ENCODE measurements around the gene UBL3. TPM values are rescaled to one million over a fixed set of nuclear protein-coding genes. Genes with fewer than 3 reads are reported as not detected.

UBL3 gene
- total and polyA plus RNA-seq, 4 donors, result 14.8 to 29.4 (median 22.4) TPM

- ATAC-seq (ENCODE audit: low FRiP score) (no peak), DNase-seq (no peak)
- Histone ChIP-seq H3K4me1 (ENCODE audit: control insufficient read depth in 1 of 2, insufficient read depth in 2 of 2, low read length in 2 of 2) (no peaks in the 10 kb centered on the region), H3K27ac (ENCODE audit: low read depth in 1 of 2, low read length in 2 of 2) (no peak overlapping the region), H3K36me3 (ENCODE audit: control insufficient read depth in 1 of 2, insufficient read depth in 2 of 2, low read length in 1 of 2) (no peaks in the 10 kb centered on the region), H3K27me3 (ENCODE audit: control insufficient read depth in 1 of 2, insufficient read depth in 2 of 2, low read length in 1 of 2) (no peaks in the 10 kb centered on the region), H3K4me3 (ENCODE audit: low read length in 2 of 2) (no peak overlapping the region), H3K9me3 (ENCODE audit: control insufficient read depth, low read length) (no peaks in the 10 kb centered on the region)
- WGBS, 2 donors, result 91 to 93% methylated on average over 6 of the region's 6 CpGs
- intact Hi-C loops (cut with DNase I), result no loop called here
These were observed 49.7 kb downstream of the UBL3 start for GRCh38 chr13:29800687-29801086.

GRCh38 chr13:29799041-29799440 lies 51.4 kb downstream of the UBL3 start:
- no peak overlapping the region for H3K27ac ChIP-seq (ENCODE audit: low read depth in 1 of 2, low read length in 2 of 2)
- H3K36me3 ChIP-seq (ENCODE audit: control insufficient read depth in 1 of 2, insufficient read depth in 2 of 2, low read length in 1 of 2), result no peaks in the 10 kb centered on the region
- ATAC-seq (ENCODE audit: low FRiP score) (no peak), DNase-seq (no peak)
- H3K9me3 ChIP-seq (ENCODE audit: control insufficient read depth, low read length), result no peaks in the 10 kb centered on the region
- no peaks in the 10 kb centered on the region for H3K4me1 ChIP-seq (ENCODE audit: control insufficient read depth in 1 of 2, insufficient read depth in 2 of 2, low read length in 2 of 2)
- H3K4me3 ChIP-seq (ENCODE audit: low read length in 2 of 2), result no peak overlapping the region
- H3K27me3 ChIP-seq (ENCODE audit: control insufficient read depth in 1 of 2, insufficient read depth in 2 of 2, low read length in 1 of 2), result no peaks in the 10 kb centered on the region
- 85 to 86% methylated on average over 2 of the region's 2 CpGs for WGBS, 2 donors
- intact Hi-C loops (cut with DNase I), result no loop called here

DNA sequence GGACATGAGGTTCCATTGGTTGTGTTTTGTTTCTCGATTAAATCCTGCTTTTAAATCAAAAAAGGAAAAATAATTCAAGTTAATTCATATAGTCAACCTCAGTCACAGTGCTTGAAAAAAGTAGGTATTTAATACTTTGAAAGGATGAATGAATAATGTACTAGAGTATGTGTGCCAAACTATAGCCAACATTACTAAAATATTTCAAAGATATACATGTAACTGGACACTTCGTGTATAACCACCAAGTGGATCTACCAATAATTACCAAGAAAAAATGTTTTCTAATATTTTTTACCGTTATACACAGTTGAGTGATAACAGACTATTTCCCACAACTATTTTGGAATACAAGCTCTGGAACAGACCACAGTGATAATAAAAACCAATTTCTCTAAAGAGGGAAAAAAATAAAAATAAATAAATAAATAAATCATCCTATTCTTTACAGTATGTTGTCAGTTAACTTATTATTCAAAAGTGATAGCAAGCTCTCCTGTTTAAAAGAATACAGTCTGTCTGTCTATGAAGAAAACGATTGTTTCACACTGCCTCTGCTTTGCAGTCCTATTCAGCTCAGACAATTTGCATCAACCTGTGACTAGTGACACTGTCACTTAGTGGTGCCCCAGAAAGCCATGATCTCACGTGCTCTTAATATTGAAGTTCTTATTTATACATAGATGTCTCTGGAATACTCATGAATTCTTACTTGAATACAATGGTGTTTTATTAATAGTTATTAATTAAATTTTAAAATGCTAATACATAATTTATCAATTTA lies 58.2 kb downstream of the UBL3 start:
- Histone ChIP-seq H3K36me3 (ENCODE audit: control insufficient read depth in 1 of 2, insufficient read depth in 2 of 2, low read length in 1 of 2) (no peaks in the 10 kb centered on the region), H3K4me1 (ENCODE audit: control insufficient read depth in 1 of 2, insufficient read depth in 2 of 2, low read length in 2 of 2) (no peaks in the 10 kb centered on the region), H3K27me3 (ENCODE audit: control insufficient read depth in 1 of 2, insufficient read depth in 2 of 2, low read length in 1 of 2) (no peaks in the 10 kb centered on the region), H3K27ac (ENCODE audit: low read depth in 1 of 2, low read length in 2 of 2) (no peak overlapping the region), H3K4me3 (ENCODE audit: low read length in 2 of 2) (no peak overlapping the region), H3K9me3 (ENCODE audit: control insufficient read depth, low read length) (no peaks in the 10 kb centered on the region)
- ATAC-seq (ENCODE audit: low FRiP score) (no peak), DNase-seq (no peak)
- WGBS, 2 donors, result 87 to 94% methylated on average over 5 of the region's 5 CpGs
- intact Hi-C loops (cut with DNase I), result no loop called here

DNA sequence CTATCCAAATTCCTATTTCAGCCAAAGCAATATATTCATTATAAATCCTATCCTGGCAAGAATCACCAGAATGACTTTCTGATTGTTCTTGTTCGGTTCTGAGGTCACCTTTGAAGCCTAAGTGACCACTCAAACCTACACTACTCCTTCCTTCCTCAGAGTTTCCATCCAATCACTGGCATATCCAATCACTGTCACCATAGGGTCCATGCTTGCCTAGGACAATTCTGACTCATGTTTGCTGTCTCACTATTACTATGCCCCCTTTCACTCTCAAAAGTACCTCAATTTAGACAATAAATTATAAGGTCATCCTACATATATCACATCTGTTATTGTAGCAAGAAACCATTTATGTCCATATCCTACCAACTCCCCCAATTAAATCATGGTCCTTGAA lies 58.9 kb downstream of the UBL3 start:
- DNase-seq (no peak), ATAC-seq (ENCODE audit: low FRiP score) (no peak)
- intact Hi-C loops (cut with DNase I), result no loop called here
- 92 to 100% methylated on average over 1 of the region's 1 CpG for WGBS, 2 donors
- no peaks in the 10 kb centered on the region for H3K9me3 ChIP-seq (ENCODE audit: control insufficient read depth, low read length)
- no peak overlapping the region for H3K27ac ChIP-seq (ENCODE audit: low read depth in 1 of 2, low read length in 2 of 2)
- no peak overlapping the region for H3K4me3 ChIP-seq (ENCODE audit: low read length in 2 of 2)
- no peaks in the 10 kb centered on the region for H3K36me3 ChIP-seq (ENCODE audit: control insufficient read depth in 1 of 2, insufficient read depth in 2 of 2, low read length in 1 of 2)
- H3K4me1 ChIP-seq (ENCODE audit: control insufficient read depth in 1 of 2, insufficient read depth in 2 of 2, low read length in 2 of 2), result no peaks in the 10 kb centered on the region
- no peaks in the 10 kb centered on the region for H3K27me3 ChIP-seq (ENCODE audit: control insufficient read depth in 1 of 2, insufficient read depth in 2 of 2, low read length in 1 of 2)

GRCh38 chr13:29786698-29787097 lies 63.7 kb downstream of the UBL3 start:
- WGBS, 2 donors, result 98 to 99% methylated on average over 1 of the region's 1 CpG
- no peak for ATAC-seq (ENCODE audit: low FRiP score)

DNA sequence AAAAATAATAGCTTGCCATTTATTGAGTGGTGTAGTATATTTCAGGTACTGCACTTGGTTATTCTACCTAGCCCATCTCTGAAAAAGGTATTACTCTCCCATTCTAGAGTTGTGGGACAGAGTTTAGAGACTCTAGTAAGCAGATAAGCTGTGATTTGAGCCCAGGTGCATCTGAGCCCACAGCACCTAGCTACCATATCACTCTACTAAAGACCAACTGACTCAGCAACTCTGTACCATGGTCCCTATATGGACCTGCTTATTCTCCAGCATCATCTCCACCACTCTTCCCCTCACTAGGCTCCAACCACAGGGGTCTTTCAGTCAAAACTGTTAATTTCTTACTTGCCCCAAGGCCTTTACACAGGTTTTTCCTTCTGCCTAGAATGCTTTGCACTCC lies 64.4 kb downstream of the UBL3 start:
- H3K4me3 ChIP-seq (ENCODE audit: low read length in 2 of 2), result no peak overlapping the region
- intact Hi-C loops (cut with DNase I), result no loop called here
- no peaks in the 10 kb centered on the region for H3K27me3 ChIP-seq (ENCODE audit: control insufficient read depth in 1 of 2, insufficient read depth in 2 of 2, low read length in 1 of 2)
- H3K4me1 ChIP-seq (ENCODE audit: control insufficient read depth in 1 of 2, insufficient read depth in 2 of 2, low read length in 2 of 2), result no peaks in the 10 kb centered on the region
- no peak for ATAC-seq (ENCODE audit: low FRiP score)
- DNase-seq, result no peak
- no peak overlapping the region for H3K27ac ChIP-seq (ENCODE audit: low read depth in 1 of 2, low read length in 2 of 2)
- H3K36me3 ChIP-seq (ENCODE audit: control insufficient read depth in 1 of 2, insufficient read depth in 2 of 2, low read length in 1 of 2), result no peaks in the 10 kb centered on the region
- H3K9me3 ChIP-seq (ENCODE audit: control insufficient read depth, low read length), result no peaks in the 10 kb centered on the region

More at GRCh38 chr13:29786698-29787097, 63.7 kb downstream of the UBL3 start:
- no peaks in the 10 kb centered on the region for H3K4me1 ChIP-seq (ENCODE audit: control insufficient read depth in 1 of 2, insufficient read depth in 2 of 2, low read length in 2 of 2)
- H3K27me3 ChIP-seq (ENCODE audit: control insufficient read depth in 1 of 2, insufficient read depth in 2 of 2, low read length in 1 of 2), result no peaks in the 10 kb centered on the region
- no peak overlapping the region for H3K4me3 ChIP-seq (ENCODE audit: low read length in 2 of 2)
- no peaks in the 10 kb centered on the region for H3K9me3 ChIP-seq (ENCODE audit: control insufficient read depth, low read length)
- intact Hi-C loops (cut with DNase I), result no loop called here
- no peaks in the 10 kb centered on the region for H3K36me3 ChIP-seq (ENCODE audit: control insufficient read depth in 1 of 2, insufficient read depth in 2 of 2, low read length in 1 of 2)
- no peak overlapping the region for H3K27ac ChIP-seq (ENCODE audit: low read depth in 1 of 2, low read length in 2 of 2)
- no peak for DNase-seq

- Histone ChIP-seq H3K4me3 (ENCODE audit: low read length in 2 of 2) (no peak overlapping the region), H3K36me3 (ENCODE audit: control insufficient read depth in 1 of 2, insufficient read depth in 2 of 2, low read length in 1 of 2) (no peaks in the 10 kb centered on the region), H3K4me1 (ENCODE audit: control insufficient read depth in 1 of 2, insufficient read depth in 2 of 2, low read length in 2 of 2) (no peaks in the 10 kb centered on the region), H3K27me3 (ENCODE audit: control insufficient read depth in 1 of 2, insufficient read depth in 2 of 2, low read length in 1 of 2) (no peaks in the 10 kb centered on the region), H3K9me3 (ENCODE audit: control insufficient read depth, low read length) (no peaks in the 10 kb centered on the region), H3K27ac (ENCODE audit: low read depth in 1 of 2, low read length in 2 of 2) (no peak overlapping the region)
- 93 to 97% methylated on average over 1 of the region's 1 CpG for WGBS, 2 donors
- DNase-seq, result no peak
- intact Hi-C loops (cut with DNase I), result no loop called here
- no peak for ATAC-seq (ENCODE audit: low FRiP score)
These were observed 67.6 kb downstream of the UBL3 start for GRCh38 chr13:29782798-29783197.

DNA sequence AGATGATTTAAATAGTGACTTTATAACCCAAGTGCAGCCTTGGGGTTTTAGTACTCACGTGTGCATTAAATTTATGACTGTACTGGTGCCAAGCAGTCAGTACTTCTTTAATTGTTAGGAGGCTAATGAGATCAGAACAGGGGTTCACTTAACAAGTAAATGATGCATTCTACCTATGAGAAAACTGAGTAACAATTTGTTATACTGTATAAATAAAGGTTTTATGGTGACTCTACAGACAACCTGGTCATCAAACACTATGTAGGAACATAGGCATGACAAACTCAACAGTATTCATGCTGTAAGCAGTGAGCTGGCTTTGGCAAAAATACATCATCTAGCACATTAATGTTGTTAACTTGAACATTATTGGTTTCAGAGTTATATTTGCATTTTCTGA lies 75.6 kb downstream of the UBL3 start:
- H3K9me3 ChIP-seq (ENCODE audit: control insufficient read depth, low read length), result no peaks in the 10 kb centered on the region
- no peak overlapping the region for H3K4me3 ChIP-seq (ENCODE audit: low read length in 2 of 2)
- no peak overlapping the region for H3K27ac ChIP-seq (ENCODE audit: low read depth in 1 of 2, low read length in 2 of 2)
- ATAC-seq (ENCODE audit: low FRiP score) (no peak), DNase-seq (no peak)
- 74 to 83% methylated on average over 1 of the region's 1 CpG for WGBS, 2 donors
- intact Hi-C loops (cut with DNase I), result loop anchor here in 1 of 2 donors (5.0 kb wide), 2 partner anchors 72 to 337 kb away; no protein-coding TSS in a partner anchor
- H3K27me3 ChIP-seq (ENCODE audit: control insufficient read depth in 1 of 2, insufficient read depth in 2 of 2, low read length in 1 of 2), result no peaks in the 10 kb centered on the region
- H3K36me3 ChIP-seq (ENCODE audit: control insufficient read depth in 1 of 2, insufficient read depth in 2 of 2, low read length in 1 of 2), result no peaks in the 10 kb centered on the region
- H3K4me1 ChIP-seq (ENCODE audit: control insufficient read depth in 1 of 2, insufficient read depth in 2 of 2, low read length in 2 of 2), result no peaks in the 10 kb centered on the region

GRCh38 chr13:29771247-29771646 lies 79.2 kb downstream of the UBL3 start:
- no peaks in the 10 kb centered on the region for H3K4me1 ChIP-seq (ENCODE audit: control insufficient read depth in 1 of 2, insufficient read depth in 2 of 2, low read length in 2 of 2)
- 68 to 73% methylated on average over 2 of the region's 2 CpGs for WGBS, 2 donors
- no peaks in the 10 kb centered on the region for H3K36me3 ChIP-seq (ENCODE audit: control insufficient read depth in 1 of 2, insufficient read depth in 2 of 2, low read length in 1 of 2)
- no peak overlapping the region for H3K4me3 ChIP-seq (ENCODE audit: low read length in 2 of 2)
- H3K9me3 ChIP-seq (ENCODE audit: control insufficient read depth, low read length), result no peaks in the 10 kb centered on the region
- intact Hi-C loops (cut with DNase I), result loop anchor here (2.0 to 5.0 kb wide), 3 partner anchors 76 to 344 kb away; no protein-coding TSS in a partner anchor
- no peak for DNase-seq
- ATAC-seq (ENCODE audit: low FRiP score), result no peak
- no peak overlapping the region for H3K27ac ChIP-seq (ENCODE audit: low read depth in 1 of 2, low read length in 2 of 2)
- no peaks in the 10 kb centered on the region for H3K27me3 ChIP-seq (ENCODE audit: control insufficient read depth in 1 of 2, insufficient read depth in 2 of 2, low read length in 1 of 2)

Data from aorta (tissue), 5 donors.